Measurements from ENCODE around the gene ADAMTS12. TPM values are rescaled to one million over a fixed set of nuclear protein-coding genes. Genes with fewer than 3 reads are reported as not detected.
A peak's percentile ranks its signal among the peaks of the same experiment; 100 is the strongest.

ADAMTS12 gene
- total RNA-seq, 1 donor from 2014 or later = 6.9 TPM

GRCh38 chr5:33637011-33637410 lies 254.8 kb downstream of the ADAMTS12 start:
- no peak for ATAC-seq
- DNase-seq (ENCODE audit: low spot score) = no peak
- intact Hi-C loops (cut with DNase I) = no loop called here

GRCh38 chr5:33635582-33635981 lies 256.2 kb downstream of the ADAMTS12 start:
- intact Hi-C loops (cut with DNase I) = no loop called here
- ATAC-seq = no peak
- DNase-seq (ENCODE audit: low spot score) = no peak

GRCh38 chr5:33633699-33634098 lies 258.1 kb downstream of the ADAMTS12 start:
- no peak for ATAC-seq
- intact Hi-C loops (cut with DNase I) = no loop called here
- DNase-seq (ENCODE audit: low spot score) = no peak

- no peak for DNase-seq (ENCODE audit: low spot score)
Measured at GRCh38 chr5:33631786-33632185, 260.0 kb downstream of the ADAMTS12 start.

GRCh38 chr5:33631139-33631538 lies 260.7 kb downstream of the ADAMTS12 start:
- ATAC-seq = no peak
- no peak for DNase-seq (ENCODE audit: low spot score)
- intact Hi-C loops (cut with DNase I) = no loop called here

More at GRCh38 chr5:33631786-33632185, 260.0 kb downstream of the ADAMTS12 start:
- intact Hi-C loops (cut with DNase I) = no loop called here
- no peak for ATAC-seq

- no peak for ATAC-seq
- intact Hi-C loops (cut with DNase I) = no loop called here
- DNase-seq (ENCODE audit: low spot score) = no peak
Measured at GRCh38 chr5:33629999-33630398, 261.8 kb downstream of the ADAMTS12 start.

GRCh38 chr5:33628796-33629195 lies 263.0 kb downstream of the ADAMTS12 start:
- DNase-seq (ENCODE audit: low spot score) (no peak), ATAC-seq (no peak)
- intact Hi-C loops (cut with DNase I) = no loop called here

- intact Hi-C loops (cut with DNase I) = no loop called here
Measured at GRCh38 chr5:33621514-33621913, 270.3 kb downstream of the ADAMTS12 start.

GRCh38 chr5:33614039-33614438 lies 277.8 kb downstream of the ADAMTS12 start:
- DNase-seq (ENCODE audit: low spot score) (no peak), ATAC-seq (no peak)
- intact Hi-C loops (cut with DNase I) = no loop called here

More at GRCh38 chr5:33621514-33621913, 270.3 kb downstream of the ADAMTS12 start:
- DNase-seq (ENCODE audit: low spot score) = no peak
- no peak for ATAC-seq

GRCh38 chr5:33612386-33612785 lies 279.4 kb downstream of the ADAMTS12 start:
- no peak for DNase-seq (ENCODE audit: low spot score)
- intact Hi-C loops (cut with DNase I) = no loop called here
- ATAC-seq = no peak

- intact Hi-C loops (cut with DNase I) = no loop called here
Measured at GRCh38 chr5:33611877-33612276, 279.9 kb downstream of the ADAMTS12 start.

GRCh38 chr5:33608344-33609041 lies 283.3 kb downstream of the ADAMTS12 start:
- intact Hi-C loops (cut with DNase I) = no loop called here
- DNase-seq (ENCODE audit: low spot score) = no peak
- ATAC-seq = no peak

More at GRCh38 chr5:33611877-33612276, 279.9 kb downstream of the ADAMTS12 start:
- DNase-seq (ENCODE audit: low spot score) = no peak
- ATAC-seq = no peak

GRCh38 chr5:33604503-33604902 lies 287.3 kb downstream of the ADAMTS12 start:
- intact Hi-C loops (cut with DNase I) = no loop called here
- no peak for ATAC-seq
- no peak for DNase-seq (ENCODE audit: low spot score)

GRCh38 chr5:33601881-33602280 lies 289.9 kb downstream of the ADAMTS12 start:
- DNase-seq (ENCODE audit: low spot score) (no peak), ATAC-seq (no peak)
- intact Hi-C loops (cut with DNase I) = no loop called here

GRCh38 chr5:33595303-33595702 lies 296.5 kb downstream of the ADAMTS12 start:
- ATAC-seq (no peak), DNase-seq (ENCODE audit: low spot score) (no peak)
- intact Hi-C loops (cut with DNase I) = no loop called here

GRCh38 chr5:33594006-33594405 lies 297.8 kb downstream of the ADAMTS12 start:
- intact Hi-C loops (cut with DNase I) = no loop called here
- ATAC-seq = no peak
- DNase-seq (ENCODE audit: low spot score) = no peak

GRCh38 chr5:33592245-33592644 lies 299.5 kb downstream of the ADAMTS12 start:
- DNase-seq (ENCODE audit: low spot score) (no peak), ATAC-seq (peak; percentile 74)
- intact Hi-C loops (cut with DNase I) = no loop called here

- DNase-seq (ENCODE audit: low spot score) (no peak), ATAC-seq (no peak)
- intact Hi-C loops (cut with DNase I) = no loop called here
Measured at GRCh38 chr5:33588654-33589372, 303.0 kb downstream of the ADAMTS12 start.

GRCh38 chr5:33583332-33583731 lies 308.5 kb downstream of the ADAMTS12 start:
- DNase-seq (ENCODE audit: low spot score) (no peak), ATAC-seq (no peak)
- intact Hi-C loops (cut with DNase I) = no loop called here

GRCh38 chr5:33582417-33582816 lies 309.4 kb downstream of the ADAMTS12 start:
- ATAC-seq (no peak), DNase-seq (ENCODE audit: low spot score) (no peak)
- intact Hi-C loops (cut with DNase I) = no loop called here

GRCh38 chr5:33579789-33580188 lies 312.0 kb downstream of the ADAMTS12 start:
- DNase-seq (ENCODE audit: low spot score) = no peak
- intact Hi-C loops (cut with DNase I) = no loop called here
- ATAC-seq = no peak
